HT-29 (cell line): ENCODE data around the gene TRAF7. TPM values are rescaled to one million over a fixed set of nuclear protein-coding genes. Genes with fewer than 3 reads are reported as not detected.
A peak's percentile ranks its signal among the peaks of the same experiment; 100 is the strongest.
"Not testable (repeated sequence)": the region's sequence is repeated elsewhere in the genome, so short reads cannot be mapped to it uniquely, and the experiment has no call there.

Experiments
- DNase-seq: peaks from one replicate; pipeline ENCODE4 v3.0.0-alpha.2; 2015; ENCODE audit warnings: low spot score
- total RNA-seq: library from RNA; depleted of rRNA; stranded (reverse); fragments of >200 nt; shearing (Covaris generic); gene quantifications from 2 replicates; pipeline ENCODE4 v1.2.3, GENCODE V29; 2014

TRAF7 gene
- total RNA-seq, 1 experiment from 2014 or later, result 170 TPM

DNA sequence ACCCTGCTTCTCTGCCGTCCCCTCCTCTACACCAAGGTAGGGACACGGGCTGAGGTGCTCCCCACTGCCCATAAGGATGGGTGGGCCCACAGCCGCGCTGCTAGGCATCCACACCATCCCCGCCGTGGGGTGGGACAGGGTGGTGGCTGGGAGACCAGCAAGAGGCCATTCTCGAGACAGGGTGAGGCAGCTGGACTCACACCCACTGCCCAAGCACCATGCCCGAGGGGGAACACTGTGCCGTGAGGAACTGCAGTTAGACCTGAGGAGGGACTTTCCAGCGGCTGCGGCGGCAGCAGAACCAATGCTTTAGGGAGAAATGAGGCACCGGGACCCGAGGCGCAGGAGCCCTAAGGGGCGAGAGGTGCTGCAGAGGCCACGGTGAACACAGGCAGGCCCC is 33.2 kb upstream of the TRAF7 start:
- no peak for DNase-seq

GRCh38 chr16:2122934-2123683 is 32.5 kb upstream of the TRAF7 start:
- DNase-seq, result not testable (repeated sequence)

GRCh38 chr16:2123706-2124376 is 31.7 kb upstream of the TRAF7 start:
- DNase-seq, result not testable (repeated sequence)

DNA sequence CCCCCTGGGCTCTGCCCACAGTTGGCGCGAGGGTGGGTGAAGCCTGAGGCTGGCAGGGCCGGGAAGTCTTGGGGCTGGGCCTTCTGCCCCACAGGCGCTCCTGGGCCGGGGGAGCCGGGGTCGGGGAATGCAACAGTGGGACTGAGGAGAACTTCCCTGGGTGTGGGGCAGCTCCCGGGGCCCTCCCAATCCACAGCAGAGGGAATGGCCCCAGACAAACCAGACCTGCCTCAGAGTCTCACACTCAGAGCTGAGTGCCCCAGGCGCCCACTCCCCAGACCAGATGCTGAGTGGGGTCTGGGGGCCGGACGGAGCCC is 31.2 kb upstream of the TRAF7 start:
- not testable (repeated sequence) for DNase-seq

DNA sequence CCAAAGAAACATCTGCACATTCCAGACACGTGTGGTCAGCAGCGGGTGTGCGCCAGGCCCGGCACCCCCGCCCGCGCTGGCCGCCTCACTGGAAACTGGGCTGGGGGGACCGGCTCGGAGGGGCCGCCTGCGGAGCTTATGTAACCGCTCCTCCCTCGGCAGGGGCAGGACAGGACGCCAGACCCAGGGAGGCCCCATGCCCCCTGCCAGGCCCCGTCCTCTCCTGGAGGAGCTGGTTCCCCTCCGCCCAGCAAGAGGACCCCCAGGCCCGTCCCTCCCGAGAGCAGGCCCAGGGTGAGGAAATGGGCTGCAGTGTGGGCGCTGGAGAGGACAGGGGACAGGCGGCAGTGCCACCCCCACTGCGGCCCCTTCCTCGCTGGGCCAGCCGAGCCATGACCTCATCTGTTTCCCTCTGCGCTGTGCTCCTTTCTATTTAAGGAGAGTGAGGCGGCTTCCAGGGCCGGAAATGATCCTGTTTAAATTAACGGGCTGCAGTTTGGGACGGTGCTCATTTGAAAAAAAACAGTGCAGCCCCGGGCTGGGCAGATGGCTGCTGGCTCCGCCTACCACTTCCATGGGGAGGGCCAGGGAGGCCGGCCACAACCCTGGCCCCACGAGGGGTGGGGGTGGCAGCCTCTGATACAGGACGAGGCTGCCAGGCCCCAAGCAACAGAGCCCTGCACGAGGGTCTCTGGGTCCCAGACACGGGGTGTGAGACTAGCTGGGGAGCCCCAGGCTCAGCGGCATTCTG is 30.7 kb upstream of the TRAF7 start:
- DNase-seq, result not testable (repeated sequence)

- DNase-seq, result not testable (repeated sequence)
These were observed 30.0 kb upstream of the TRAF7 start for GRCh38 chr16:2125609-2126008.

DNA sequence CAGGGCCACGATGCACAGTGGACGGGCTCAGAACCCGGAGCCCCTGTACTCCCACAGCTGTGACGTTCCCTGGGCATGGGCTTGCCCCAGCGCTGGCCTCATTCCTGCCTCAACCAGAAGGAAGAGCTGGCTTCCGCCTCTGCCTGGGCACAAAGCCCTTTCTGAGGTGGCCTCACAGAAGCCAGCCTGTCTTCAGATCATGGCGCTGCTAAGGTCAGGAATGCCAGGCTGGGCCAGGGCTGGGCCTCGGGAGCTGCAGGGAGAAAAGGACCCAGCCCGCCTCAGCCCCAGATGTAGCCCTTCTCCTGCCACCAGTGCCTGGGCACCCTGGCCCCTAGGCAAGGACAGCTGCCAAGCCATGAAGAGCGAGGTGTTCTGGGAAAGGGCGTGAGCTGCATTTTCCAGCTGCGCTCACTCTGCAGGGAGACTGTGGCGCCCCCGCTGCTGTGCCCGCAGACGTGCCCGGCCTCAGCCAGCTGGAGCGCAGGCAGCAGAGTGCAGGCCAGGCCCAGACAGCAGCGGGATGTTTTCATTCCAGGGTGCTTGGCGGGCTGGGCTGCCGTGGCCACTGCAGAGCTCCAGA is 29.3 kb upstream of the TRAF7 start:
- DNase-seq, result not testable (repeated sequence)

DNA sequence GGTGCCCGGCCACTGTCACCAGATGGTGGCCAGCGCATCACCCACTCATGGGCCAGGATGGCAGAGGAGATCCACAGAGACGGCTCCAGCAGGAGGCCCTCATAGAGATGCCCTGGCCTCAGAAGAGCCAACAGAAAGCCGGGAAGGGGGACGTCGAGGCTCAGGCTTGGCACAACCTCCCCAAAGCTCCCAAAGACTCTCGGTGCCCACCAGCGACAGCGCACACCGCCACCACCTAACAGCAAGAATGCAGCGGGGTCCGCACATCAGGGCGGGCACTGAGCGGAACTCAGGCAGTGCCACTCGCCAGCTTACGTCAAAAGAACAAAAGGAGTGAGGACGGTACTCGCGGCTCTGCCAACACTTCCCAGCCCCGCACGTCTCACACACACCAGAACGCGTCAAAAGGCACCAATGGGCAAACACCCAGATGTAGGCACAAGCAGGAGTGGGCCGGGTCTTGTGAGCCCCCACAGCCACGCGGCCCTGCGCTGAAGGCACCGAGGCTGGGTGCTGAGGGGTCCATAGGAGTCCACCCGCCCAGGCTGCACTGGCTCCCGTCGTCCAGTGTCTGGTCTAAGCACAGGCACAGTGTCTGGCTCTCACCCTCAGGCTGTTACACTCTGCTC is 28.5 kb upstream of the TRAF7 start:
- not testable (repeated sequence) for DNase-seq

GRCh38 chr16:2127630-2128280 is 27.8 kb upstream of the TRAF7 start:
- not testable (repeated sequence) for DNase-seq

GRCh38 chr16:2129251-2129650 is 26.3 kb upstream of the TRAF7 start:
- DNase-seq, result not testable (repeated sequence)

DNA sequence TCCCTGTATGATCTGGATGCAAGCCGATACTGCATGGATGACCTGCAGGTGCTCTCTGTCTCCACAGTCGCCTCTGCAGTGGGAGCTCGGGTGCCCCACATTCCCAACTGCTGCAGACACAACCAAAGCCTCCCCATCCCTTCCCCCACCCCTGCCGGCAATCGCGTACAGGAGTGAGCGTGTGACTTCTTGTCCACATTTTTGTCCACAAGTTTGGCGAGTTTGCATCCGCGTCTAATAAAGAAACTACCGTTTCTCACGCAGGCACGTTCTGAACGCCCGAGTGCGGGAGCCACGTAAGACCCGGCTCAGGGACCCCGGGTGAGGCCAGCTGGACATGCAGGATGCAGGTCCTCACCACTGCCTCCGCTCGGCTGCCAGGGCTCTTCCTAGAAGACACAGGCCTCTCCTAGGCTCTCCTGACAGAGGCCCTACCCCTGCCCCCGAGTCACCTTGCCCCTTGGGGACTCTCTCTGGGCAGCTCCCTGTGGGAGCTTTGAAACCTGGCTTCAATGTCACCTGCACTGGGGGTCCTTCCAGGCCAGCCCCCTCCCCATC is 25.6 kb upstream of the TRAF7 start:
- not testable (repeated sequence) for DNase-seq

DNA sequence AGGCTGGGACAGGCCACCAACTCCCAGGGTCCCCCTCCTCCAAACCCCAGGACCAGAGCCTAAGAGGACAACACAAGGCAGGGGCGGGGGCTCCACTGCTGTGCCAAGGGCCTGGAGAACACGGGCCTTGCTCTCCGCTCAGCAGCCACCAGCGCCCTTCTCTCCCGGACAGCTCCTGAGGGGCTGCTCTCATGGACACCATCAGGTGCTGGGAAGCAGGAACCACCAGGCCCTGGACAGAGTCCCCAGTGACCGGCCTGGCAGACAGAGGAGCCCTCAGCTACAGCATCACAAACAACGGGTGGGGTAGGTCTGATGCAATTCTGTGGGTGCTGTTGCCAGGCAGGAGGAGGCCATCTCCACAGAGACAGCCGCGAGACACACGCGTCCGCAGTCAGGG is 21.8 kb upstream of the TRAF7 start:
- not testable (repeated sequence) for DNase-seq

GRCh38 chr16:2135071-2135470 is 20.5 kb upstream of the TRAF7 start:
- DNase-seq, result not testable (repeated sequence)

- peak; percentile 79 for DNase-seq
These were observed 19.7 kb upstream of the TRAF7 start, which contains the start of gene PKD1 for GRCh38 chr16:2135770-2136490. TSS of gene PKD1 (minus strand) at chr16:2135898. CDS start at chr16:2135689, 209 bp downstream.

- no peak for DNase-seq
These were observed 12.4 kb upstream of the TRAF7 start for GRCh38 chr16:2142942-2143877.

DNA sequence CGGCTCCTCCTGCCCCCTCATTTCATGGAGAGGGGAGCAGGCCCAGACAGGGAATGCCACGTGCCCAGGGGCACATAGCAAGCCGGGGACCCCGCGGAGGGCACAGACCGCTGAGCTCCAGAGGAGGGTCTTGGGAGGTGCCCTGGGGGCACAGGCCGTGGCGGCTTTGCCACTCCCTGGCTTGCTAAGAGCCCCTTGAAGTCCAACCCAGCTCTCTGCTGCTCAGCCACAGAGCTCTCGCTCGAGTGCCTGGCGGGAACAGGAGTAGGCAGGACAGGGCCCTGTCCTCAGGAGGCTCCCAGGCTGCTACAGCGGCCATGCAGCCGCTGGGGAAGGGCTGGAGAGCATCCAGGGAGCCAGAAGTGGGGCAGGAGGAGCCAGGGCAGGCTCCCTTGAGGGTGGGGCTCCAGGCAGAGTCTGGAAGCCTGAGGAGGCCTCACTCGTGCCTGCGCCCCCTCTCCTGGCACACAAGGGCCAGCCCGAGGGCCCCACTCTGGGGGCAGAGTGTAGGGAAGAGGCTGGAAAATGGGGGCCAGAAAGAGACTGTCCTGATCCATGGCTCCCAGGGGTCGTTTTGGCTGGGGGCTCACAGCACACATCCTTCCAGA is 11.6 kb upstream of the TRAF7 start:
- DNase-seq, result no peak

DNA sequence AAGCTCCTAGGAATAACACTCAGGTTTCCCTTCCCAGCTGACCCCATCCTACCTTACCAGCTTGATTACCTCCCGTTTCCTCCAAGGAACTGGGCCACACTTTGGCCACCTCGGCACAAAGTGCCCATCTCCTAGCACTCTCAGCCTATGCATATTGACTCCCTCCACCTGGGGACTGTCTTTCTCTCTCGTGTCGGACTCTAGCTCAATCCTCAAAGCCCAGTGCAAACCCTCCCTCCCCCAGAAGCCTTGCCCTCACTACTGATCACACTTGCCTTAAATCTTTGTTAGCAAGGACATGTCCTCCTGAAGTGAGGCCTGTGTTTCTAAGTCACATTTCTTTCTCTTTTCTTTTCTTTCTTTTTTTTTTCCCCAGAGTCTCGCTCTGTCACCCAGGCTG is 9.7 kb upstream of the TRAF7 start:
- DNase-seq, result no peak

- no peak for DNase-seq
These were observed 8.2 kb upstream of the TRAF7 start for GRCh38 chr16:2147378-2147777.
